GM19372 (cell line): ENCODE measurements around the gene FOXO3.
"Not testable (repeated sequence)": the region's sequence is repeated elsewhere in the genome, so short reads cannot be mapped to it uniquely, and the experiment has no call there.

Experiments
- ATAC-seq: cut with Tn5 transposase; IDR thresholded peaks from one replicate; pipeline ENCODE4 v1.9.1; 2021; ENCODE audit warnings: mild to moderate bottlenecking, low read depth, moderate library complexity; ENCODE audit not compliant: unreplicated experiment

The FOXO3 gene

GRCh38 chr6:108676555-108676954 is 115.8 kb downstream of the FOXO3 start:
- no peak for ATAC-seq

DNA sequence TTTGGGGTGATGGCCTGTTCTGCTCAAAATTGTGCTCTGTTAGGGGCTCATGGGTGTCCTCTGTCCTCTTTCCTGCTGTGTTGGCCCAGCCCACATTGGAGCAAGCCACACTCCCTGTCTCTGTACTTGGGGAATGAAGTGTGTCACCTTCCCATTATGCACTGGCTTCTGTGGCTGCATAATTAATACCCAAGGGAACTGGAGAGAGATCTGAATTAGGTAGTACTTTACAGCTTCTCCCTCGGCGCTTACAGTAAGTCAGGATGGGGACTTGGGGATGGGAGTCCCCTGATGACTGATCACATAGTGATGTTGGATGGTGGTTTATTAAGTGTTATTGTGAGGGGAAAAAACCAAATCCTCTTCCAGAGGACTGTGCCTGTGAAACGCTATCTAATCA is 116.6 kb downstream of the FOXO3 start:
- ATAC-seq, result no peak

DNA sequence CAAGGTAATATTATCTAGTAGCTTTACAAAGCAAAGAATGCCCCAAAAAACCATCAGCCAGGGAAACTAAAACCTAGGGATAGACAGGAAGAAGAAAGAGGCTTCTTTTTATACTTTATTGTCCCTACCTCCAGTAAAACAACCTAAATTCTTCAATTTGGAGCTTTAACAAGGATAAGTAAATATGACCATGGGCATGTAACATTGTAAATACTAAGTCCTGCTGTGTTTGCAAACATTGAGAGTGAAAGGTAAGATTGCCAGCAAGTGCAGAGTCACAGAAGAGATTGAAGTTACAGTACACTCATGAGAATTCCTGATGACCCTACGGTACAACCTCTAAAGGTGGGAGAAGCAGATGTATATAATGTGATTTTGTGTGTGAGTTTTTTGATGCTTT is 117.2 kb downstream of the FOXO3 start:
- ATAC-seq, result no peak

GRCh38 chr6:108680314-108680713 is 119.6 kb downstream of the FOXO3 start:
- not testable (repeated sequence) for ATAC-seq

DNA sequence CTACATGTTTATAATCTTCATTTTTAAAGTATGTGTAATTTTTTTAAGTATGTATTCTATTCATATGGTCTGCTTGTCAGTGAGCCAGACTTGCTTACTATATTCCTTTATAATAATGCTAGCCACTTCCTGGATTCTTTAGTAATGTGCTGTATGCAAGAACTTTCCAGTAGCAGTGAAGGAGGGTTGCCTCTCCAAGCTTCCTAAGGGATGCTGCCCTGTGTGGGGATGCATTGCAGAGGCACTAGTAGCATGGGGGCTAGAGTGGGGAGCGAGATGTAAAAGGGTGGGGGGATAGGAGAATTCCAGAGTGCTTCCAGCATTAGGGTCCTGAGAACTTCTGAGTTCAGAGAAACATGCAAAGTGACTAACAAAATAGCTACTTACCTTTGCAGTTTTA is 121.0 kb downstream of the FOXO3 start:
- not testable (repeated sequence) for ATAC-seq

GRCh38 chr6:108682383-108683119 is 121.8 kb downstream of the FOXO3 start:
- ATAC-seq, result not testable (repeated sequence)

- not testable (repeated sequence) for ATAC-seq
Observed at GRCh38 chr6:108683976-108684375, 123.3 kb downstream of the FOXO3 start.

- ATAC-seq, result no peak
Observed at GRCh38 chr6:108684771-108685329, 124.1 kb downstream of the FOXO3 start.

DNA sequence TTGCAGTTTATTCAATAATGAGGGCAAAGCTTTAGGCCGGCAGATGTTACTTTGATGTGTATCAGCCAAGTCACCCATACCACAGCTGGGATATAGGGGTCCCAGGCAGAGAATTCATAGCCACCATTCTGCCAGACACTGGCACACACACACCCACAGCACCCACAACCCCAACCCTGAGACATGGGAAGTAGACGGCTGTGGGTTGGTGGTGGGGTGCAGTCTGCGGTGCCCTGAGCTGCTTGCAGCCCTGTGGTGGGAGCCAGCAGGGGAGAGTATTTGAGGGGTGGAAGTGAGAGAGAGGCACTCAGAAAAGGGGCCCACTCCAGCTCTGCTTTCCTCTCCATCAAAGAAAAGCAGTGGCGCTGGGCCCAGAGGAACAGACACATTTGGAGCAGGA is 125.3 kb downstream of the FOXO3 start:
- ATAC-seq, result no peak

DNA sequence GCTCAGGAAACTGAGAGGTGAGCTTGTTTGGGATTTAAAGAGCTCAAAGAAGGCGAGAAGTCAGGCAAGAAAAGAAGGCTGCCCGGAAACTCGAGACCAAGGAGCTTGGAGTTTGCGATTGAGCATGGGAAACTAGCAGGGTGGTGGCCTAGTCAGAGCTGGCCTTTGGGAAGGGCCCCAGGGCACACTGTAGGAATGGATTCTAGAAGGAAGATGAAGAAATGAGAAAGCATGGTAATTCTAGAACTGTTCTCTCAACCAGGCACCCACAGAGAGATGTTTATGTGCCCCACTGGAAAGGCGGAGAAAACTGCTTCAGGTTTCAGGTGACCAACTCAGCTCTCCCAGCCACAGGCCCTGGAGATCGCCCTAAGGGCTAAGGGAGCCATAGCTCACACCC is 126.2 kb downstream of the FOXO3 start:
- ATAC-seq, result no peak

GRCh38 chr6:108687921-108688320 is 127.2 kb downstream of the FOXO3 start:
- no peak for ATAC-seq

GRCh38 chr6:108689272-108690161 is 128.8 kb downstream of the FOXO3 start:
- no peak for ATAC-seq

DNA sequence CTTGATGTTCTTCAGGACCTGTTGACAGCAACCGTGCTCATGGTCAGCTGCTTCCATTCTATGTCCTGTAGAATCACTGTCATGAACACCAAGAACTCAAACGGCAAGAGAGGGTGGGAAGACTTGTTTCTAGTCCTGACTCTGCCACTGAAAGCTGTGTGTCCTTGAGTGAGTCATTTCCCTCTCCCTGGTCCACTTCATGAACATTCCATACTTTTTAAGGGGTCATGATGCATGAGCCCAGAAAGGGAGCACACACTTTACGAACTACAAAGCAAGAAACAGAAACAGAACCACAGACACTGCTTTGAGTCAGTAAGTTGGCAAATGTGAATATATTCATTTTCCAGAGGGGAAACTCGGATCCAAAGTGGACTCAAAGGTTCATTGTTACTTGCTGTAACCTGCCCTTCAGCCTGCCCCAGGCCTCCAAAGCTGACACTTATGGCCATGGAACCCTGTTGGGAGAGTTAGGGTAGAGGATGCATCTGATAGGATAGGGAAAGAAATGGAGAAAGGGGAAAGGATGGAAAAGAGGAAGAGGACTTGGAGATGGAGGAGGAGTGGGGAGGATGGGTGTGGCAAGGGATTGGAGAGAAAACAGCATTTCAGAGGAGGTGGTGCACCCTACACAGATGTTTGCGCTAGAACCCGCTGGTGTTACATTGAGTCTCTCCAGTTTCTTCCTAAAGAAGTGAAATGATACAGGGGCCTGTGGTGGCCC is 129.8 kb downstream of the FOXO3 start:
- no peak for ATAC-seq

- ATAC-seq, result no peak
Observed at GRCh38 chr6:108693430-108694154, 132.9 kb downstream of the FOXO3 start.

DNA sequence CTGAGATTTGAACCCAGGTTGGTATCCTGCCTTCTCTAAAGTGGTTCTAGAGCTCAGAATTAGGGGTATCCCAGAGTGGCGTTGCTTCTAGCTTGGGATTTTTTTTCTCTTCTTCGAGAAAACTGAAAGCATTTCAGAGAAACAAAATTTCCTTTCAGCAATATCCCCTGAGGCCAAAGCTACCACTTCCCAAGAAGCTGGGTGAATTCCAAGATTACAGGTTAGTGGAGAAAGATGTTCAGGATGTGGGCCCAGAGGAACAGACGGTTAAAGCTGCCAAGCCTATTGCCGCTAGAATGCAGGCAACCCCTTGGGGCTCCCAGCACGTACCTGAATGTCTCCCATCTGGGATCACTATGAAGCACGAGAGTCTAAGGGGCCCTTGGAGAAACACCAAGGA is 134.1 kb downstream of the FOXO3 start:
- no peak for ATAC-seq

DNA sequence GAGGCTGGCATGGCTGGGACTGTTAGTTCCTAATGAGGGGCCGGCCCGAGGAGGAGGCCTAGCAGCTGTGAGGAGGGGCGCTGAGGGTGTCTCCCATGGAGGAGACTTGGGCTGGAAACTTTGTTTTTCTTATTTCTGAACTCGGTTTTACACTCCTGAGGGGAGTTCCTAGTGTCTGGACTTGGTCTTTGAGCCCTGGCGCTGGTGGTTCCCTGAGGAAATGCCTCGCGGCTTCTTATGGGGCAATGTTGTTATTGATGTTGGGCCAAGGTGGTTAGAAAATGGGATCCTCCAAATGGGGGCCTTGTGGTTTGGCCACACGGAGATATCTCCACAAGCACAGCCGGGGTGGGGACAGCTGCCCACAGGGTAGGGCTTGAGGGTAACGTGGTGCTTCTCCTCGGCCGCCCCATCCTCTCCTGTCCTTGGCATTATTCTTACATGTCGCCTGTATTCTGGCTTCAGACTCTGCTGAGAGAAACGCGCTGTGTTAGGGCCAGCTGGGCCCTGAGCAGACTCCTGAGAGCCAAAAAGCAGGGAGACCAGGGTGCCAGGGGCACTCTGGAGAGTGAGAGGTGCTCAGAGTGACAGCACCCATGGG is 136.9 kb downstream of the FOXO3 start:
- no peak for ATAC-seq

- no peak for ATAC-seq
Observed at GRCh38 chr6:108698593-108699289, 138.0 kb downstream of the FOXO3 start.

DNA sequence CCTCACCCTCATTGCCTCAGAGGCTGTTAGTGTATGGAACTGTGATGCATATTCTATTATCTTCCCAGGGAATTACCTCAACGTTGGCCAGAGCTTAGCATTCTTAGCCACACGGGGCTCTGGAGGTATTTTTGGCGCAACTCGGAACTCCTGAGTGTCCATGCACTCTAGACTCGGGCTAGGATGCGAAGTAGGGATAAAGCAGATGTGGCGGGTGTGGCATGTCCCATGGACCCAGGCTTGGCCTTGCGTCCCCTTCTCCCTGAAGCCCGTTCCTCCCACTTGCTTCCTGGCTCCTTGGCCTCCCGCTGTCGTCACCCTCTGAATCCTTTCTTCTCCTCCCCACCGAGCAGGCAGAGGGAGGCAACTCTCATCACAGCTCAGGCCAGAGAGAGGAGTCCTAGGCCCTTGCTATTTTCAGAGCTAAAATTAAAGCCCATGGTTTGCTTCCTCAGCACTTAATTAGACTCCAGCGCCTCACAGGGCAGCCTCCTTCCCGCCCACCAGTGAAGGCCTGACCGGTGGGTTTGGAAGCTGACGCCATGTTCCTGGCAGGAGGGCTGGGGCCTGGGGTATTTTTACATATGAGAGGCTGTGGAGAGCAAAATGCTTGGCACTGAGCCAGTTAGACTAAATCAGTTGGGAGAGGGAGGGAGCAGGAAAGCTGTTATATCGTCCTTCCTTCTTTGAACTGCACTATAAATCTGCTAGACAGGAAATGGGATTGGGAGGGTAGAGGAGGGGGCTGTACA is 138.7 kb downstream of the FOXO3 start:
- ATAC-seq, result no peak
